HCEC 1CT (cell line): ENCODE data around the gene GLDN.
A peak's percentile ranks its signal among the peaks of the same experiment; 100 is the strongest.
"Not testable (repeated sequence)": the region's sequence is repeated elsewhere in the genome, so short reads cannot be mapped to it uniquely, and the experiment has no call there.

Experiments
- DNase-seq: peaks from one replicate; pipeline ENCODE4 v3.0.0-alpha.2; 2017

GLDN gene

DNA sequence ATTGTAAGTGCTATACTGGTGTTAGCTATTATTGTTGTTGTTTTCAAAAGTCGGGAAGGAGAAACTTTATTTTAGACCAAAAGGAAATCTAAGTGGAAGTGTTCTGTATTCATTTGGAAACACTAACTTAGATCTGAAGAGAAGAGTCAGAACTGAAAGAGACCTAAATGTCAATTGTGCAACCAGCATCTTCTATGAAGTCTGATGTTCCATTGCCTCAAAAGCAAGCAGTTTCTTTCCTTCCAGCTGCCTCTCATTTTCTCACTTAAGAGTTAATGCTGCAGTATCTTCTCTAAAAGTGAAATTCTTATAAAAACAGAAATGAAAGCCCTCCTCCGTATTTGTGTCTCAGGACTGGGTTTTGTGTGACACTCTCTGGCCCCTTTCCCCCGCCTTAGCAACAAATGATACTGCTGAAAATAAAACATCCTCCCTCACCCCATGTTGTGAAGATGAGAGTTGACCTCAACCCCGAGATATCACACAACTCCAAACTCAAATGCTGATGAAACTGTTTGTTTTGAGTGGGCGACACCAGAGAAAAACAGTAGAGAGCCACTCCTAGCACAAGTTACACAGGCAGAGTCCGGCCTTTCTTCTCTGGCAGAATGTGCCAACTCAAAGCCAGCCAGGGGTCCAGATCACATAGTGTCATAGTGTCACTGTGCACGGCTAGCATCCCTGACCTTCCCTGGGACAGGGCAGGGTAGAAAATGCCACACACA lies 48.9 kb downstream of the GLDN start:
- DNase-seq = no peak

DNA sequence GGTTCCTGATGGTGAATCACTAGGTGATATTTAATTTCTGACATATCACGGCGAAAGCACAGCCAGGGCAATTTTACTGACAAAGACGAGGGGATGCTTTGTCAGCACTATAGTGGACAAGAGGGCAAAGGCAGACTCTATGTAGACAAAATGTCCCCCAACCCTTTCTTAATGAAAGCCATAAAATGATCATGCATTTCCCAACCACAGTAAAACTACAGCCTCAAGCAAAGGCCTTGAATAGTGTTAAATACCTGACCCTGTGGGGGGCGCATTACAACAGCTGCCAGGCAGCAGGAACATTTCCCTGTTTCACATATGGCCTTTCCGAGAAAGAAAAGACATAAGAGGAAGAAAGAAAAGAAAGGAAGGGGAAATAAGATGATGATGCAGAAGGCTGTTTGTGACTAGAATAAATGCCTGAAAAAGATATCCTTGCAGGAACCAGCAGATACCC lies 49.5 kb downstream of the GLDN start:
- DNase-seq = no peak

DNA sequence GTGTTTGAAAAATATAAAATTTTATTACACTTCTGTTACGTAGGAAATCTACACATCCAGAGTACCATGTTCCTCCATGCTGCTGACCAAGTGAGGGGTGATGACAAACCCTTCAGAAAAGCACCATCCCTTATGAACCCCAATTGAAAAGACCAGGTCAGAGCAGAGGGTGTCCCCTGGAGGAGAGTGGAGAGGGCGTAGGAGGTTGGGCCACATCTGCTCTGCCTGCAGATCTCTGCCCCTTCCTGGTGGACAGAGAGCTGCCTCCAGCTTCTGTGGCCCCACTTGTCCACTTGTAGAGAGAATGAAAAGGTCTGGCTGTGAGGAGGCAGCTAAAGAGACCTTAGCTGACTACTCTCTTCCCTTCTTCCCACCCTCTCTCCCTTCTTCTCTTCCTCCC lies 55.5 kb downstream of the GLDN start:
- no peak for DNase-seq

DNA sequence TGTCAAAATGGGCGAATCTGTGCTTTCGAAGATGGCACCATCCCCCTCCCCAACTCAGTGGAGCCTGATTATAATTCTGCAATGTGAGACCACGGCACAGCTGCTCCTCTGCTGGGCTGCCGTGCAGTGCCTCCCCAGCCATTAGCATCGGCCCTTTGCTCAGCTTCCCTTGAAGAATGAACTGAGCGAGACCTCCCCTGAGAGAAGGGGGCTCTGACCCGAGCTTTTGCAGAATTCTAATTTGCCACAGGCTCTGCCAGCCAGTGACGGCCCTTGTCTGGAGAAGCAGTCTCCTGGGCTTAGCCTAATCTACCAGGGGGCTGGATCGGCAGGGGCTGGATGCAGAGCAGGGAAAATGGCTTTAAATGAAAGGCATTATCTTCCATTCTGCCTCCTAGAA lies 57.2 kb downstream of the GLDN start:
- no peak for DNase-seq

DNA sequence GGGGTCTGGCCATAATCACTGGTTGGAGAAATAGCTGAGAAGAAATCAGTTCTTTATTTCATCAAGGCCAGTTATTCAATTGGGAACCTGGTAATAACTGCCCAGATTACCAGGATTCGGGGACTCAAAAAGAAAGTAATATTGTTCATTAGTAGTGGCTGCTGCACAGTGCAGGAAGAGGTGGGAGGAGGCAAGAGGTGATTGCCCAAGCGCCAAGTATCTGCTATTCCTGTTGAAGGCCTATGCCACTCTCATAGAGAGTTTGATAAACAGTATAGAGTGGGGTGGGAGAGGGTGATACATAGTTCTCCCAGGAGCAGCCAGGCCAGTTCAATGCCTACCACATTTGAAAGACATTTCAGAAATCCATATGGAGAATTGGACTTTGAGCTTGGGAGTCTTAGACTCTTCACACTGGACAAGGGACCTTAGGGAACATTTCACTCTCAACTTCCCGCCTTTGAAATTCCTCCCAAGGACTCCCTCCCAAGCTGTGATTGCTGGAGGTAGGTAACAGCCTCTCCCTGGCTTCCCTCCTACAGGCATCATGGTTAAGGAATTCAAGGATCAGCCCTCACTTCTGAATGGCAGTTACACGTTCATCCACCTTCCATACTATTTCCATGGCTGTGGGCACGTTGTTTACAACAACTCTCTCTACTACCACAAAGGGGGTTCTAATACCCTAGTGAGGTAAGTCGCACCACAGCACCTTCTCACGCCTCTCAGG lies 59.8 kb downstream of the GLDN start:
- no peak for DNase-seq

DNA sequence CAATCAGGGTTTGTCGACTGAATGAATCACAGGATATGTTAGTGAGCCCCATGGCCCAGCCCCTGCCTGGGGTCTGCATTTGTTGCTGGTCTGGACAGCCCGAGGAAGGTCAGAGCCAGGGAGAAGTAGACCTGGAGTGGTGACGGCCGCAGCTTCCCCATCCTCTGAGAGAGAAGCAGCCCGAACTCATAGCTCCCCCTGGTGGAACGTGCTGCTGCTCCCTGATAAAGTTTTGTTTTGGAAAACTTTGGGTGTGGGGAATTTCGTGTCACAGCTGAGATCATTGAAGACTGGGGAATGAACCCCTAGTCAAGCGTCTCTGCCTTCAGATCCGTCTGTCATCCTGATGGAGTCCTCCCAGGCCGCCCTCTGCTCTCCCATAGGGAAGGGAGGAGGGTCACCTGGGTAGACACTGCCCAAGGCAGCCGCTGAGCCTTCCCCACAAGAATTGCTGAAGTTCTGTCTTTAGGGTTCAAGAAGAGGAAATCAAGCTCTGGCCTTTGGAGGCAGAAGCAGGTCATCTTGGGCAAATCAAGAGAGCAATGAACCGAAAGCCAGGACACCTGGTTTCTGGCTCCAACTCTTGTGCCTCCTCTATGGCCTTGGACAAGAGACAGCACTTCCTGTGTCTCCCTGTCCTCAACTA lies 60.5 kb downstream of the GLDN start:
- DNase-seq = peak; percentile 32

DNA sequence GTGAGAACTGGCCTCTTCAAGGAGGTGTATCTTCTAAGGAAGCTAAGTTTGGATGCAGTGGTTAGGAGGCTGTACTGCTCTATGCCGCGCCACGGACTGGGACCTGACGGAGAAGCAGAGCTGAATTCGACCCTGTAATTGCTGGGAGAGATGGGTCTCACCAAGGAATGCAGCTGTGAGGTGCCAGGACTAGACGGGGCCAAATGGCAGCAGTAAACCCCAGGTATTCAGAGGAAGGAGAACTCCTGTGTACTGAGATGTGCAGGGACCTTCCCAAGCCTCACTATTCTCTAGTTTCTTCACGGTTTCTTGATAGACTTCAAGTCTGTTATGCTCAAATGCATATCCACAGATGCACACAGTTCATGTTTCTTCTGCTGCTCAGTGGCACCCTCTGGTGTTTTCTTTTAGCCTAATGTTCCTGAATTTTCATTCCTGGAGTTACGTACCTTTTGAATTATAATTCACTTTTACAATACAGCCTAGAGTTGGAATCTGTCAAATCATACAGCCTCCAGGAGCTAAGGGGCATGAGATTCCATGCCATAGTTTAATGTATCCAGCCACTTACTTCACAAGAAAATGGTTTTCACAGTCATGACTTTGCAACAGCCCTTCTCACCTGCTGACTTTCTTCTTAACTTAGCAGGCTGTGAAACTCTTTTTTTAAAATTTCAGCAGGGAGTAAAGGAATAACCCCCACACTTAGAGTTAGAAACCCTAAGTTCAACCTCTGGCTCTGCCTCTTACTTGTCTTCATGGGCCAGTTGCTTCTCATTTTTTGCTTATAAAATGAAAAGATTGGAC lies 61.8 kb downstream of the GLDN start:
- peak; percentile 34 for DNase-seq

DNA sequence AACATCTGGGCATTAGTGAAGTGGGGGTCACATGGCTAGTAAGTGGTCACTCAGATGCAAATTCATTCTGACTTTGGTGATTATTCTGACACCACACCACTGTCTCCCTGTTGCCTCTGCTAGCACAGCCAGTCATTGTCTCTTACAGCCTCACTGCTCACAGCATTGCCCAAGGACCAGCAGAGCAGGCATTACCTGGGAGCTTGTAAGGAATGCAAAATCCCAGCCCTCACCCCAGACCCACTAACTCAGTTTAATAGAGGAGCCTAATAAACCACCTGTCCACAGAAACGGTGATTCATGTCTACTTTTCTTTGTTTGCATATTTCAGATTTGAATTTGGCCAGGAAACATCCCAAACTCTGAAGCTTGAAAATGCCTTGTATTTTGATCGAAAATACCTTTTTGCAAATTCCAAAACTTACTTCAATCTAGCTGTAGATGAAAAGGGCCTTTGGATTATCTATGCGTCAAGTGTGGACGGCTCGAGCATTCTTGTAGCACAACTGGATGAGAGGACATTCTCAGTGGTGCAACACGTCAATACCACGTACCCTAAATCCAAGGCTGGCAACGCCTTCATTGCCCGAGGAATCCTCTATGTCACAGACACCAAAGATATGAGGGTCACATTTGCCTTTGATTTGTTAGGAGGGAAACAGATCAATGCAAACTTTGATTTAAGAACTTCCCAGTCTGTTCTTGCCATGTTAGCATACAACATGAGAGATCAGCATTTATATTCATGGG lies 62.7 kb downstream of the GLDN start:
- no peak for DNase-seq

DNA sequence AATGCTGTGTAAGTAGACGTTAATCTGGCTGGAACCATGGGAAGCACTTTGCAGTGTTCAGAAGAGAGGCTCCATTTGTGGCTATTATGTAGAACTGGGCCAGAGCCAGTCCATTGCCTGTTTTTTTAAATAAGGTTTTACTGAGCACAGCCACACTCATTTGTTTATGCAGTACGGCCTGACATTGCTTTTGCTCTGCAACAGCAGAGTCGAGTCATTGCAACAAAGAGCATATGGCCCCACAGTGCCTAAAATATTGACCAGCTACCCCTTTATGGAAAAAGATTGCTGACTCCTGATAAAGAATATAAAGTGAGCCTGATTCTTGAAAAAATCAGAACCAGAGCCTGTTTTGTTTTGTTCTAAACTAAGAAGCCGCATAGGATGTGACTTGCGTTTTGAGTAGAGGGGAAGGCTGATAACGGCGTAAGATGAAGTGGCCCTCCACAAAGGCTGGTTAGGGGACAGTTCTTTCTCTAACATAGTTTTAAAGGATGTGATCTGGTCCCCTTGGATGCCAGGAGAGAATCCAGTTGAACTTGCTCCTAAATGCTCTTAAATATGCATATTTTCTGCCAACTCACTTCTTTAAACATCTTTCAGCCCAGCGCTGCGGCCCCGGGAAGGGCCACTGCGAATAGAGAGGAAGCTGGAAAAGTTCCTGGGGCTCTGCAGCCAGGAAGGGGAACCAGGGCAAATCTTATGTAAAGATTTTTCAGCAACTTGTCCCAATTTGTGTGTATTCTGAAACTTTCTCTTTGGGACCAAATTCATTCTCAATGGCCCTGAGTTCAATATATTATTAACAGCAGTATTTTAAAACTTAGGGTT lies 64.5 kb downstream of the GLDN start:
- DNase-seq = no peak

DNA sequence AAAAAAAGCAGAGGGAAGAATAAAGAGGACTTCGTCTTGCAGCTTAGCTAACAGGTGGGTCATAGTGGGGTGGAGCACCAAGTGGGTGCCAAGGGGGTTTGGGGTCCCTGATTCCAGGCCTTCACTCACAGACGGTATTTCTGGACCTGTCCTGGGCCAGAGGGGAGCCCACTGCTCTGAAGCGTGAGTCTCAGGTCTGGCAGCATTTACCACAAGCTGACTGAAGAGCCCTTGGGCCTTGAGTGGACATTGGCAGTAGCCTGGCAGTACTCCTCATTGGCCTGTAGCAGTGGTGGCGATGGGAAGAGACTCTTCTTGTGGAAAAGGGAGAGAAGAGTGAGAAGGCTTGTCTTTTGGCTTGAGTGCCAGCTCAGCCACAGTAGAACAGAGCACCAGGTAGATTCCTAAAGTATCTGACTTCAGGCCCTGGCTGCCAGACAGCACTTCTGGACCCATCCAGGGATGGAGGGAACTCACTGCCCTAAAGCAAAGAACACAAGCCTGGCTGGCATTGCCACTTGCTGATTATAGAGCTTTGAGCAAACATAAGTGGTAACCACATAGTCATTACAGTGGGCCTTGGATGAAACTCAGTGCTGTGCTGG lies 72.9 kb downstream of the GLDN start:
- no peak for DNase-seq

DNA sequence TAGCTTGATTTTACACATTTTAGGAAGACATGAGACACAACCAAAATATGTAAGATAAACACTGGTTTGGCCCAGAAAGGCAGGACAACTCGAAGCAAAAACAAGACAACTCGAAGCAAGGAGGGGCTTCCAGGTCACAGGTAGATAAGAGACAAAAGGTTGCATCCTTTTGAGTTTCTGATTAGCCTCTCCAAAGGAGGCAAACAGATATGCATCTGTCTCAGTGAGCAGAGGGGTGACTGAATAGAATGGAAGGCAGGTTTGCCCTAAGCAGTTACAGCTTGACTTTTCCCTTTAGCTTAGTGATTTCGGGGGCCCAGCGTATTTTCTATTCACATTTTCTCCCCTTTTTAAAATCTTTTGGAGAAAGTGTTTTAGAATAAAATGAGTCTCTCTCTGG lies 74.7 kb downstream of the GLDN start:
- no peak for DNase-seq

DNA sequence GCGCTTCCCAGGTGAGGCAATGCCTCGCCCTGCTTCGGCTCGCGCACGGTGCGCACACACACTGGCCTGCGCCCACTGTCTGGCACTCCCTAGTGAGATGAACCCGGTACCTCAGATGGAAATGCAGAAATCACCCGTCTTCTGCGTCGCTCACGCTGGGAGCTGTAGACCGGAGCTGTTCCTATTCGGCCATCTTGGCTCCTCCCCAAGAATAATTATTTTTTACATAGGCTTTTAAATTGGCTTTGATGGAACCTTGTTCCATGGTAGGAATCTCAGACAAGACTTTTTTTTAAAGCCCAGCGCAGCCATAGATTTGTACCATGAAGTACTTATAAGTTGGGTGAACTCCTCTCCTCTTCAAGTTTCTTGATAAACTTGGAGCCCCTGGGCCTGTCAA lies 81.6 kb downstream of the GLDN start:
- DNase-seq = not testable (repeated sequence)

DNA sequence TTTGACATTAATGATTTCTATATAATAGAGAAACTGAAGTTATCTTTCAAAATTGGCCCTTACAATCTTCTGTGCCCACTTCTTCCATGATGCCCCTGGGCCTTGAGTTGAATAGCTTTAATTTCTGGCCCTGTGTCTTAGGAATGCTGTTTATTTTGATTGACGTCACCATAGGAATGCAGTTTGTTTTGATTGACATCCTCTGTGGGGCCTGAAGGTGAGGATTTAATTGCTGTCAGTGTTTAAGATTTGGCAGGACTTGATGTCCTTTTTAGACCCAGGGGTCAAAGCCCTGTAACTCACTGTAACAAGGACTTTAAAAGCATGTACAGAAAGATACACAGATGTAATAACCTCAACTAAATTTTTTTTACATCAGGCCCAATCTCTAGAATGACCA lies 83.3 kb downstream of the GLDN start:
- no peak for DNase-seq

DNA sequence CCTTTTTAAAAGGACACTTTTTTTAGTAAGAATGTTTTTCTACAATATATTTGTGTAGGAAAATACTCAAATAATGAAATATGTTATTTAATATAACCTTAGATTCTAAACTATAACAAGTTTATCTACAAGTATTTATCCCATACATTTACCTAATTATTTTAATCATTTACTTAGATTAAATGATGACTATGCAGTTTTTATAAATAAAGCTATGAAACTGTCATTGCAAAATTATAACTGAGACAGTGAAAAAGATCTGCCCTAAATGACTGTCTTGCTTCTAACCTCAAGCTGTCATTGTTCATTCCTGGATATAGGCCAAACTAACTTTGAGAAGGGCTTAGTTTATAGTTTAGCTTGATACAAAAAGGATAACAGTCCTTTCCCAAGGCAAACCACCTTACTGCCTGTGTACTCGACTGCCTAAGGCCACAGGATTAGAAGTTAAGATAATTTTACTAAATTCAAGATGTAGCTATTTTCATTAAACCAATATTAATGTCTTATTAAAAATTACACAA lies 84.1 kb downstream of the GLDN start:
- no peak for DNase-seq

DNA sequence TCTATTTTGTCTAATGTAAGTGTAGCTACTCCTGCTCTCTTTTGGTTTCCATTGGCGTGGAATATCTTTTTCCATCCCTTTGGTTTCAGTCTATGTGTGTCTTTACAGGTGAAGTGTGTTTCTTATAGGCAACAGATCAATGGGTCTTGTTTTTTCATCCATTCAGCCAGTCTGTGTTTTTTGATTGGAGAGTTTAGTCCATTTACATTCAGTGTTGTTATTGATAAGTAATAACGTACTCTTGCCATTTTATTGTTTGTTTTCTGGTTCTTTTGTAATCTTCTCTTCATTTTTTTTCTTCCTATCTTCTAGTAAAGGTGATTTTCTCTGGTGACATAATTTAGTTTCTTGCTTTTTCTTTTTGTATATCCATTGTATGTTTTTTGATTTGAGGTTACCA lies 97.1 kb downstream of the GLDN start:
- DNase-seq = no peak

DNA sequence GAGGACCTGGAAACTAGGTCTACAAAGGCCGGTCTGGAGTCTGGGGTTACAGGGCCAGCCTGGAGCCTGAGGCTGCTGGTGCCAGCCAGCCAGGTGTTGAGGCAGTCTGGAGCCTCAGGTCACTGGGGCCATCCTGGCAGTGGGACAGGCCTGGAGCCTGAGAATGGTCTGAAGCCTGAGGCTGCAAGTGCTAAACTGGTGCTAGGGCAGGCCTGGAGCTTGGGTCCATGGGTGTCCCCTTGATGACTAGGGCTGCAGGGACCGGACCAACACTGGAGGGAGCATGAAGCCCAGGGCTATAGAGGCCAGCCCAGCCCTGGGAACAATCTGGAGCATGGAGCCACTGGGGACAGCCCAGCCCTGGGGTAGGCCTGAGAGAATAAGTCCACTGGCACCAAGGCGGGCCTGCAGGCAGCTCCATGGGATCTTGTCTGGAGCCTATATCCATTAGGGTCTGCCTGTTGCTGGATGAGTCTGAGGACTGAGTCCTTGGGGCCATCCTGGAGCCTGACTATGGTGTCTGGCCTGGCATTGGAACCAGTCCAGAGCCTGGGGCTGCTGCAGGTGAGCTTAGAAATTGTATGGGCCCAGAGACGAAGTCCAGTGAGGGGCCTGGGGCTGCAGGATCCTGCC lies 101.9 kb downstream of the GLDN start:
- no peak for DNase-seq

DNA sequence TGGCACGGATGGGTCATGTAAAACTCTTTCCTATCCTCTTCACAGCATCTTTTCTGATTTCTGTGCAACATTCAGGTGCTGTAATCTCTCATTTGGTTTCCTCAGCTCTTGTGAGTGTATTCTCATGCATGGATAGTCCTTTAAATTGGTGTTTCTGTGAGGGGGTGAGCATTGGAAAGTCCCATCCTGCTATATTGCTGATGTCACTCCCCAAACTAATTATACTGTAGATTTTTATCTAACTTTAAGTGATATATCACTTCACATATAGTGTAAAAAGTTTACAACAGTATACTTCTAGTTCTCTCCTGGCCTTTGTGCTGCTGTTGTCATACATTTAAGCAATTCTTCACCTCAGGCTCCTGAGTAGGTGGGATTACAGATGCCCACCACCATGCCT lies 102.7 kb downstream of the GLDN start:
- no peak for DNase-seq

DNA sequence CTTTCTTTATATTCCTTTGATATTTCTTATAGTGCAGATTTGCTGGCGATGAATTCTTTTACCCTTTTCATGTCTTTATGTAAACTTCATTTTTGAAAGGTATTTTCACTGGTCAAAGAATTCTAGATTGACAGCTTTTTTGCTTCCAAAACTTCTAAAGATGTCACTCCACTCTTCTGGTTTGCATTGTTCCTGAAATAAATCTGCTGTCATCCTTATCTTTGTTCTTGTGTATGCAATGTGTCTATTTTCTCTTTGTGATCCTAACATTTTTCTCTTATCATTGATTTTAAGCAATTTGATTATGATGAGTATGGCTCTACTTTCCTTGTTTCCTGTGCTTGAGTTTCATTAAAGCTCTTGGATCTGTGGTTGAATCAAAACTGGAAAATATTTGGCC lies 103.4 kb downstream of the GLDN start:
- DNase-seq = no peak

DNA sequence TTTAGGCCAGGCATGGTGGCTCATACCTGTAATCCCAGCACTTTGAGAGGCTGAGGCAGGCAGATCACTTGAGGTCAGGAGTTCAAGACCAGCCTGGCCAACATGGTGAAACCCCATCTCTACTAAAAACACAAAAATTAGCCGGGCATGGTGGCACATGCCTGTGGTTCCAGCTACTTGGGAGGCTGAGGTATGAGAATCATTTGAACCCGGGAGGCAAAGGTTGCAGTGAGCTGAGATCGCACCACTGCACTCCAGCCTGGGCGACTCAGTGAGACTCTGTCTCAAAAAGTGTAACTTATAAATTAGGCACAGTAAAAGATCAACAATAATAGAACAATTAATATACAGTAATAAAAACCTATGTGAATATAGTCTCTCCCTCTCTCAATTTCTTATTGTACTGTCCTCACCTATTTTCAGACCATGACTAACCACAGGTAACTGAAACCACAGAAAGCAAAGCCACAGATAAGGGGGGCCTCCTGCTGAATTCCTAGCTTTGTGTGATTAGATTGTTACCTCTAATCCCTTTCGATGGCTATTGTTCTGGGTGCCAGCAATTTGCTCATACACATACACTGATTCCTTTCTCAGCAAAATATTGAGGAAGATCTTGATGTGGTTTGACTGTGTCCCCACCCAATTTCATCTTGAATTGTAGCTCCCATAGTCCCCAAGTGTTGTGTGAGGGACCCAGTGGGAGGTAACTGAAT lies 104.7 kb downstream of the GLDN start:
- not testable (repeated sequence) for DNase-seq
